ENCODE data around the gene MIAT. TPM values are rescaled to one million over a fixed set of nuclear protein-coding genes. Genes with fewer than 3 reads are reported as not detected.
A peak's percentile ranks its signal among the peaks of the same experiment; 100 is the strongest.

MIAT gene
- total RNA-seq: 6.6 to 7.0 TPM (median 6.7 TPM) in 3 replicates

DNA sequence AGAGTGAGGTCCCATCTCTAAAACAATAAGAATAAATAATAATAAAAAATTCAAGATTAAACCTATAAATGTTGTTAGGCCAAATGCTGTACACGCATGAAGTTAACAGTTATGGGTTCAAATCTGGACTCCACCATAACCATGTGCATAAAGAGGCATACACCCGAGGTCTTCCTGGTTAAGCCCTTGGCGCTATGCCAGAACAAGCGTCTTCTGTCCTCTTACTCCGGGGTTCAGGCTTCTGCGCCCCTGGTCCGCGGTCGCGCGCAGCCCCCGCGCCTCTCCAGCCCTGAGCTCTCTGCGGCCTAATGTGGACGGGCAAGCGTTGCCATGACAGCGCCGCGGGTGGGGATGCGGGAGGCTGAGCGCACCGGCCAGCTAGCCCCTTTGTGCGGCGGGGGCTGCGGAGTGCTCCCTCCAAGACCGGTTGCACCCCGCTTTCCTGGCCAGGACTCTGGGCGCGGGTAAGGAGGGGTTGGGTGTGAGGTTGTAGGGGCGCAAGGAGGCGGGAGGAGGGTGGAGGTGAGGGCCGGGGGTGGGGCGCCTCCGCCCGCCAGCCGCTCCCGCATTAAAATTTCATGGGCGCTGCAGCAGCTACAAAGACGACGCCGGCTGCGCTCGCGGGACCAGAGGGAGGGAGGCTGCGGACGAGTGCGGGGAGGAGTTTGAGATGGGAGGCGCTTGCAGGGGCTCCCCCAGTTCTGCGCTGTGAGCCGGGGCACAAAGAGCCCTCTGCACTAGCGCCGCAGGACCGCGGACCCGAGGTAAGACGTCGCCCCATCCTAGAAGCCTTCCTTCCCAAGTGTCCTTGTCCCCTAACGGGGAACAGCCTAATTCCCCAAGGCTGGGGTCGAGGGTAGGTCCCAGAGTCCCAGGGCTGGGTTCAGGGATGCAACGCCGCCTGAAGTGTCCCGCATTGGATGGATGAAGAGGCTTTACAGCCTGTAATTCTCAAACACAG is at the start of gene MIAT:
Gene MIAT (plus strand): TSS at position 698 of the 961 bp plus-strand sequence.
- peaks cover 17% of the 10 kb centered on the region for H3K4me1 Mint-ChIP-seq
- peak within 1 kb of the TSS; percentile 69 for H3K4me3 Mint-ChIP-seq
- H3K36me3 Mint-ChIP-seq: no peaks in the 10 kb centered on the region
- peaks cover 75% of the 10 kb centered on the region for H3K27me3 Mint-ChIP-seq (ENCODE audit: low read depth)
- no peaks in the 10 kb centered on the region for H3K9me3 Mint-ChIP-seq
- H3K27ac Mint-ChIP-seq: no peak within 1 kb of the TSS
- DNase-seq (ENCODE audit: low spot score in 2 of 2, unreplicated experiment in 2 of 2): no peak
- TF ChIP-seq, protein P1, sequence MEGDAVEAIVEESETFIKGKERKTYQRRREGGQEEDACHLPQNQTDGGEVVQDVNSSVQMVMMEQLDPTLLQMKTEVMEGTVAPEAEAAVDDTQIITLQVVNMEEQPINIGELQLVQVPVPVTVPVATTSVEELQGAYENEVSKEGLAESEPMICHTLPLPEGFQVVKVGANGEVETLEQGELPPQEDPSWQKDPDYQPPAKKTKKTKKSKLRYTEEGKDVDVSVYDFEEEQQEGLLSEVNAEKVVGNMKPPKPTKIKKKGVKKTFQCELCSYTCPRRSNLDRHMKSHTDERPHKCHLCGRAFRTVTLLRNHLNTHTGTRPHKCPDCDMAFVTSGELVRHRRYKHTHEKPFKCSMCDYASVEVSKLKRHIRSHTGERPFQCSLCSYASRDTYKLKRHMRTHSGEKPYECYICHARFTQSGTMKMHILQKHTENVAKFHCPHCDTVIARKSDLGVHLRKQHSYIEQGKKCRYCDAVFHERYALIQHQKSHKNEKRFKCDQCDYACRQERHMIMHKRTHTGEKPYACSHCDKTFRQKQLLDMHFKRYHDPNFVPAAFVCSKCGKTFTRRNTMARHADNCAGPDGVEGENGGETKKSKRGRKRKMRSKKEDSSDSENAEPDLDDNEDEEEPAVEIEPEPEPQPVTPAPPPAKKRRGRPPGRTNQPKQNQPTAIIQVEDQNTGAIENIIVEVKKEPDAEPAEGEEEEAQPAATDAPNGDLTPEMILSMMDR (IDR thresholded peaks at IDR 0.05; ENCODE audit: unreplicated experiment): no peak

GRCh38 chr22:26608129-26608528 is 49.3 kb upstream of the MIAT start:
- DNase-seq (ENCODE audit: low spot score in 2 of 2, unreplicated experiment in 2 of 2): no peak
- Mint-ChIP-seq H3K27me3 (ENCODE audit: low read depth) (peaks cover 29% of the 10 kb centered on the region), H3K4me1 (no peaks in the 10 kb centered on the region), H3K27ac (no peak overlapping the region), H3K4me3 (no peak overlapping the region), H3K9me3 (no peaks in the 10 kb centered on the region), H3K36me3 (no peaks in the 10 kb centered on the region)
- TF ChIP-seq, protein P1 (IDR thresholded peaks at IDR 0.05; ENCODE audit: unreplicated experiment): no peak

GRCh38 chr22:26609287-26609686 is 48.1 kb upstream of the MIAT start:
- no peak for DNase-seq (ENCODE audit: low spot score in 2 of 2, unreplicated experiment in 2 of 2)
- H3K36me3 Mint-ChIP-seq: no peaks in the 10 kb centered on the region
- H3K4me1 Mint-ChIP-seq: peaks cover 6% of the 10 kb centered on the region
- H3K27ac Mint-ChIP-seq: no peak overlapping the region
- no peaks in the 10 kb centered on the region for H3K9me3 Mint-ChIP-seq
- H3K4me3 Mint-ChIP-seq: no peak overlapping the region
- peaks cover 40% of the 10 kb centered on the region for H3K27me3 Mint-ChIP-seq (ENCODE audit: low read depth)
- TF ChIP-seq, protein P1 (IDR thresholded peaks at IDR 0.05; ENCODE audit: unreplicated experiment): no peak

- peaks cover 49% of the 10 kb centered on the region for H3K27me3 Mint-ChIP-seq (ENCODE audit: low read depth)
- peaks cover 7% of the 10 kb centered on the region for H3K4me1 Mint-ChIP-seq
- H3K4me3 Mint-ChIP-seq: no peak overlapping the region
- H3K9me3 Mint-ChIP-seq: no peaks in the 10 kb centered on the region
- no peaks in the 10 kb centered on the region for H3K36me3 Mint-ChIP-seq
- TF ChIP-seq, protein P1 (IDR thresholded peaks at IDR 0.05; ENCODE audit: unreplicated experiment): no peak
- no peak for DNase-seq (ENCODE audit: low spot score in 2 of 2, unreplicated experiment in 2 of 2)
- H3K27ac Mint-ChIP-seq: no peak overlapping the region
Measured at GRCh38 chr22:26610072-26610958, 47.1 kb upstream of the MIAT start.

- TF ChIP-seq, protein P1 (IDR thresholded peaks at IDR 0.05; ENCODE audit: unreplicated experiment): no peak
- H3K4me3 Mint-ChIP-seq: no peak overlapping the region
- no peak for DNase-seq (ENCODE audit: low spot score in 2 of 2, unreplicated experiment in 2 of 2)
- H3K36me3 Mint-ChIP-seq: no peaks in the 10 kb centered on the region
- no peak overlapping the region for H3K27ac Mint-ChIP-seq
- no peaks in the 10 kb centered on the region for H3K9me3 Mint-ChIP-seq
- peaks cover 52% of the 10 kb centered on the region for H3K27me3 Mint-ChIP-seq (ENCODE audit: low read depth)
- H3K4me1 Mint-ChIP-seq: peaks cover 7% of the 10 kb centered on the region
Measured at GRCh38 chr22:26610996-26611395, 46.4 kb upstream of the MIAT start.

All from mesothelial cell of epicardium (in vitro differentiated cells).